GM18508 (cell line): Measurements from ENCODE around the gene B4GALT3.

ENCODE experiments used
- ATAC-seq: cut with Tn5 transposase; IDR thresholded peaks from one replicate; pipeline ENCODE4 v1.9.1; 2021; ENCODE audit warnings: moderate number of reproducible peaks; ENCODE audit not compliant: insufficient read depth, unreplicated experiment

B4GALT3 gene

DNA sequence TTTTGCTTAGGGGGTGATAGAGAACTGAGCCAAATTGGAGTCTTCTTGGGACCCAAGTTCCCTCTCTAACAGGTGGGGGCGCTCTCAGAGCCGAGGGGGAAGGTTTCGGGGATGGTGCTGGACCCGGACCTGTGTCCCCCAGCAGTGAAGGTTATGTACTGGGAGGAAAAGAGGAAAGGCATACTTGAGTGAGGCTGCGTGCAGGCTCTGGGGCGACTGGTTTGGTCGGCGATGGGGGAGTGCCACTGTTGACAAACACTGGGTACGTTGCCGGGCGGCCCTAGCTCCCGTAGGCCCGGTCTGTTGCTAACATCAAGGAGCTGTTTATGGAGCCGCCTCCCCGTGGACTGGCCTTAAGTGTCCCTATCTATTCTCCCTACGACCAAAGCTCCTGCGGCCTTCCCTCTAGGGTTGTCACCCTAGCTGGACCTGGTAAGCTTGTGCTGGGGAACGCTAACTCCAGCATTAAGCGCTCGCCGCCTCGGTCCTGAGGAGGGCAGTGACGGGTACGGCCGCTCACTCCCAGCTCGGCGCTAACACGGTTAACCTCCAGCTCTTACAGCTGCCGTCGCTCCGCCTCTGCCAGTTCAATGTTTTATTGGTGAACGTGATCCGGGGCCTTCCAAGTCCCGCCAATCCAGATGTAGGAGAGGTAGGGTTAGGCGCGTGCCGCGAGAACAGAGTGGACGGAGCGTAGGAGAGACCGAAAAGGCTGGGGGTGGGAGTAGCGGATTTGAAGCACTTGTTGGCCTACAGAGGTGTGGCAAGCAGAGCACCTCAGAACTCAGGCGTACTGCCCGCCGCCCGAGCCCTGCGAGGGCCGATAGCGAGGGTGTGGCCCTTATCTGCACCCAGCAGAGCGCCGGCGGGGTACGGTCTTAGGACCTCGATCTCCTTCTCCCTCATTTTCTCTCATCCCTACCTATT lies 11.3 kb downstream of the B4GALT3 start, which contains the start of gene PPOX:
PPOX (plus strand) TSS at position 685 of the 927 bp plus-strand sequence. CDS start 422 bp downstream, outside the sequence.
- ATAC-seq, result peak; percentile 84

DNA sequence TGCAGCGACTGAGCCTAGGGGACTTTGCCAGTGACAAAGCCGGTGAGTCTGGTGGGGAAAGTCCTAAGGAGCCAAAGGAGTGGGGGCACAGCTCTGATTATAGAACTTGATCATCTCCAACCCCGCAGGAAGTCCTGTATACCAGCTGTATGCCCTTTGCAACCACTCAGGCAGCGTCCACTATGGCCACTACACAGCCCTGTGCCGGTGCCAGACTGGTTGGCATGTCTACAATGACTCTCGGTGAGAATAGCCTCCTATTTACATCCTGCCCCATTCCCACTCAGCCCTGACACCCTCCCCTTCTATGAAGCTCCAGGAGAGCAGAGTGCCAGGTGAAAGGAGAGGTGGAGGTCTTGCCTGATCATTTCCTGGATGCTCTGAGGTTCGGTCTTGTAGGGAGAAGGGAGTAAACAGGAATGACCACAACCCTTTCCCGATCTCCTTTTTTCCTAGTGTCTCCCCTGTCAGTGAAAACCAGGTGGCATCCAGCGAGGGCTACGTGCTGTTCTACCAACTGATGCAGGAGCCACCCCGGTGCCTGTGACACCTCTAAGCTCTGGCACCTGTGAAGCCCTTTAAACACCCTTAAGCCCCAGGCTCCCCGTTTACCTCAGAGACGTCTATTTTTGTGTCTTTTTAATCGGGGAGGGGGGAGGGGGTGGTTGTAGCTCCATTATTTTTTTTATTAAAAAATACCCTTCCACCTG lies 12.3 kb downstream of the B4GALT3 start:
- no peak for ATAC-seq

DNA sequence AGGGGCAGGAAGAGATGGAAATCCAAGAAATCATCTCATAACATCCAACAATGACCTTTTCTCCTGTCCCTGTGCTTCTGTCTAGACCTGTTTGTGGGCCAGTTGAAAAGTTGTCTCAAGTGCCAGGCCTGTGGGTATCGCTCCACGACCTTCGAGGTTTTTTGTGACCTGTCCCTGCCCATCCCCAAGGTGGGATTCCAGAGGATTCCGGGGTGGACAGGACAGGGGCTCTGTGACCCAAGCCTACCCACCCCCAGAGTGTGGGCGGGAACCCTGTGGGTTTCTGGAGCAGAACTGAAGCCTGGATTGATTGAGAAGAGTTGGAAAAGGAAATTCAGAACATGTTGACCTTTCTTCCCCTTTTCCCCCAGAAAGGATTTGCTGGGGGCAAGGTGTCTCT lies 13.5 kb downstream of the B4GALT3 start:
- no peak for ATAC-seq

DNA sequence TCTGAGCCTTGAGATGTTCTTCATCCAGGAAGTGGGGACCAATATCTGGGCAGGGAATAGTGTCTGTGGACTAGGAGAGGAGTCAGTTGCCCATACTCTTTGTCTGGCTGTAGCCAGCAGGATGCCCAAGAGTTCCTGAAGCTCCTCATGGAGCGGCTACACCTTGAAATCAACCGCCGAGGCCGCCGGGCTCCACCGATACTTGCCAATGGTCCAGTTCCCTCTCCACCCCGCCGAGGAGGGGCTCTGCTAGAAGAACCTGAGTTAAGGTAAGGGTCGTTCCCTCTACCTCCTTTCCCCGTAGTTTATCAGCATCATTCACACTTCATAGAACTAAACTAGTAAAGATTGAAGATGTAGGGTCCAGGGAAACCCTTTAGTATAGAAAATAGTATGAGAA lies 14.5 kb downstream of the B4GALT3 start:
- ATAC-seq, result no peak

DNA sequence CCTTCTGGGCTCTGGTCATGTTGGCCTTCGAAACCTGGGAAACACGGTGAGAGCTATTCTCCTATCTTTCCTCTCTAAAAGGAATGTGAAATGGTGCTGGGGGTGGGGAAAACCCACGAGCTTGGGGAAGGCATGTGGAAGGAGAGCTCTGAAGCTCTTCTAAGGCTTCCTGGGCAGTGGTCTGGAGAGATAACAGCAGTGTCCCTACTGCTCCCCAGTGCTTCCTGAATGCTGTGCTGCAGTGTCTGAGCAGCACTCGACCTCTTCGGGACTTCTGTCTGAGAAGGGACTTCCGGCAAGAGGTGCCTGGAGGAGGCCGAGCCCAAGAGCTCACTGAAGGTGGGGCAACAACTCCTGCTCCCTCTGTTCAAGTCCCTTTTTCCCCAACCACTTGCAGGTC lies 15.3 kb downstream of the B4GALT3 start:
- no peak for ATAC-seq

DNA sequence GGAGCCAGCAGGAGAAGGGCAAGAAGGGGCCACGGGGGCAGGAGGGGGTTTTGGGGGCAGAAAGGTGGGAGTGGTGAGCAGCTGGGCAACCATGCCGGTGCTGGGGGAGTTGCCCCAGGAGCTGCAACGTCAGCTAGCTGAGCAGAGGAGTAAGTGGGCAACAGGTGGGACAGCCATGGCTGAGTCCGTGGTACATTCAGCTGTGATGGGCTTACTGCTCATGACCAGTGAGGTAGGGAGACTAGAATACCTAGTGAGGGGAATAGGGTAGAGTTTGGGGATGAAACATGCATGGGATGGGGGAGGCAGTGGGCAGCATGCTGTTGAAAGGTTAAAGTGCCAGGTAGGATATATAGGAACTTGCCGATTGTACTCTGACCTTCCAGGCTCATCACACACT lies 15.7 kb downstream of the B4GALT3 start:
- no peak for ATAC-seq

DNA sequence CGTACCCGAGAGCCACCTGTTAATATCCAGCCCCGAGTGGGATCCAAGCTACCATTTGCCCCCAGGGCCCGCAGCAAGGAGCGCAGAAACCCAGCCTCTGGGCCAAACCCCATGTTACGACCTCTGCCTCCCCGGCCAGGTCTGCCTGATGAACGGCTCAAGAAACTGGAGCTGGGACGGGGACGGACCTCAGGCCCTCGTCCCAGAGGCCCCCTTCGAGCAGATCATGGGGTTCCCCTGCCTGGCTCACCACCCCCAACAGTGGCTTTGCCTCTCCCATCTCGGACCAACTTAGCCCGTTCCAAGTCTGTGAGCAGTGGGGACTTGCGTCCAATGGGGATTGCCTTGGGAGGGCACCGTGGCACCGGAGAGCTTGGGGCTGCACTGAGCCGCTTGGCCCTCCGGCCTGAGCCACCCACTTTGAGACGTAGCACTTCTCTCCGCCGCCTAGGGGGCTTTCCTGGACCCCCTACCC lies 16.6 kb downstream of the B4GALT3 start:
- ATAC-seq, result no peak

DNA sequence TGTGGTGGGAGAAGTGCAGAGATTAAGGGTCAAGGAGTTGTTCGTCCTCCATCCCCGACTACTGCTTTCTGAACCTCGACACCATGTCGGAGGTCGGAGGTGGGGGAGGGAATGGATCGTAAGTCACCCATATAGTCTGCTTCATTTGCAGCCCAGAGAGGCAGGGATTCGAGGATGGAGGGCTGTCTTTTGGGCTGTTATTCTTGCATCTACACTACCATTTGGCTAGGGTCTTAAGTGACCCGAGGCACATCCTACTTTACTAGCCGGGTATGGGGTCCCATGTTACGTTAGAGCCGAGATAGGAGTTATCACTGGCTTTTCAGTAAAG lies 17.4 kb downstream of the B4GALT3 start:
- no peak for ATAC-seq

DNA sequence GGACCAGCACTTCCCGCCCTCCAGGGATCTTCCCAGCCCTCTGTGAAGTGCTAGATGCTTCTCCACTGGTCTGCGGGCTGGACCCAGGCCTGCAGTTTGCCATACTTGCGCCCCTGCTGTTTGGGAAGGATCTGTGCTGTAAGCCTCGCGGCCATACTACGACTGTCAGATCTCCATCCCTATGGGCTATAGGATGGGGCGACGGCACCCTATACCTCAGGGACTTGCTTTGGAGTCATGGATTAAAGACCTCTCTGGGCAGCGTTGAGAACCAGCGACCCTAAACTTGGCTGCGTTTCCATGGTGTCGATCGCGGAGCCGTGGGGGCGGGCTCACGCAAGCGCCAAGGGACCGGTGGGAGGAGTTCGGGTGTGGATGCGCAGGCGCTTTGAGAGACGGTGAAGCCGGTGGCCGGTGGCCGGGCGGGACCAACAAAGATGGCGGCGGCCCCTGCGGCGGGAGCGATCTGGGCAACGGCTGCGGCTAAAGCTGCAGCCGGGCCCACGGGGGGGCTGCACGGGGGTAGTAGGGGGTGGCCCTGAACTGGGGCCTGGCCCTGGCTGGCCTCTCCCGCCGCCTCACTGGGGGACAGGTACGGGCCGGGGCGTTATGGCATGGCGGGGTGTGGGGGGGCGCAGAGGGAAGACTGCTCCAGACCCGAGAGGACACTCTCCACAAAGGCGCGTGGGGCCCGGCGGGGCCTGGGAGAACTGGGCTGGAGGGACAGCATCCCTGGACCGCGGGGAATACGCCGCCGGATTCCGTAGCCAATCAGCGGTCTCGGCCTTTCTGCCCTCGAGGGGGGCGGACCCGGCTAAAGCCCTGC lies 18.0 kb downstream of the B4GALT3 start, which contains the start of gene USP21:
USP21 (plus strand) TSS at position 414 of the 826 bp plus-strand sequence. CDS start 1,141 bp downstream, outside the sequence.
- peak; percentile 44 for ATAC-seq

DNA sequence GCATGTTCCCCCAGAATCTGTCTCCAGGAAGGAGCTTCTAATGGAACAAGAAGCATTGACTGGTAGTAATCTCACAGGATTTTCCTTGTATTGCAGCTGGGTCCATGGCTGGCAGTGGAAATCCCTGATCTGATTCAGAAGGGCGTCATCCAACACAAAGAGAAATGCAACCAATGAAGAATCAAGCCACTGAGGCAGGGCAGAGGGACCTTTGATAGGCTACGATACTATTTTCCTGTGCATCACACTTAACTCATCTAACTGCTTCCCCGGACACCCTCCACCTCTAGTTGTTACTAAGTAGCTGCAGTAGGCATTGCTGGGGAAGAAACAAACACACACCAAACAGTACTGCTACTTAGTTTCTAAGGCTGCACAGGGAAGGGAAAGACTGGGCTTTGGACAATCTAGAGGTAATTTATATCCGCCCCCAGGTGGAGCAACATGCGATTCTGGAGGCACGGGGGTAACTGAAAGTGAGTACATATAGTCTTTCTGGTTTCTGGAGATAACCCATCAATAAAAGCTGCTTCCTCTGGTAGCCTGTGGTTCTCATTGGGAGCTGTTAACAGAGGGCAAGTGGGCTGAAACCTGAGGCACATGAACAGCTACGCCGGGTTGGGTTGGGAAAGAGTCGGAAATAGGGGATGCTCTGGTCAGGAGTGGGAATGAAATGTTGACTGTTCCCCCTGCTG lies 18.8 kb downstream of the B4GALT3 start:
- ATAC-seq, result no peak

DNA sequence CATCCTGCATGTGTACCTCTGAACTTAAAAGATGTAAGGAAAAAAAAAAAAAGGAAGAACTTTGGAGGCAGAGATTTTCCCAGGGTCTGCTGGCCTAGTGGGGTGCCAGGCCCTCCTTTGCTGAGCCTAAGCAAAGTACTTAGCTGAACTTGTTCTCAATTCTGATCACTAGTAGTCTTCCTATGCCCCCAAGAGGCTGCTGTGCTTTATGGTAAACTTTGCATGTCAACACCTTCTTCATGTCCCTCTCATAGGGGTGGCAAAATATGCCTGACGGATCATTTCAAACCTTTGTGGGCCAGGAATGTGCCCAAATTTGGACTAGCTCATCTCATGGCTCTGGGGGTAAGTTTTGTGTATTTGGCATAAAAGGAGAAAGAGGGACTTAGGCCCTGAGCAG lies 19.4 kb downstream of the B4GALT3 start:
- no peak for ATAC-seq

DNA sequence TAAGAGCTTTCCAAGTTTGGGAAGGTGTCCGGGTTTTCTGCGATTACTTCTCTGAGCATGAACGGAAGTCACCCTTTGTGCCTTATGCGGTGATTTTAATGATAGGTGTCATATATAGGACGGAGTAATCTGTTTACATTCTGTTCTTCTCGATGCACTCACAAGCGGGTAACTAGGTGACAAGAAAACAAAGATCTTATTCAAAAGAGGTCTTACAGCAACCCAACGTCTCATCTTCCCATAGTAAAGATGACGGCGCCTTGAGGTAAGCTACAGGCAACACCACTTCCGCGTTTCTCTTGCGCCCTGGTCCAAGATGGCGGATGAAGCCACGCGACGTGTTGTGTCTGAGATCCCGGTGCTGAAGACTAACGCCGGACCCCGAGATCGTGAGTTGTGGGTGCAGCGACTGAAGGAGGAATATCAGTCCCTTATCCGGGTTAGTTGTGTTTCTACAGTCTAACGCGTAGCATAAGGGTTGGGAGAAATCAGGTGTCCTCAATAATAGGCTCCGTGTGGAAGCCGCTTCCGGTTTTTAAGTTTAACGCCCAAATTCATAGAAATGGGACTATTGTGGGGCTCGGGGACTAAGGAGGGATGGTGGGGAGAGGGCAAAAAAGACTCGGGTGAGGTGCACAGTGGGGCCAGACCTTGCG lies 23.5 kb downstream of the B4GALT3 start, which contains the start of gene UFC1:
UFC1 (plus strand) TSS at position 297 of the 656 bp plus-strand sequence; CDS start at position 317, 20 bp downstream.
- ATAC-seq, result peak; percentile 51

DNA sequence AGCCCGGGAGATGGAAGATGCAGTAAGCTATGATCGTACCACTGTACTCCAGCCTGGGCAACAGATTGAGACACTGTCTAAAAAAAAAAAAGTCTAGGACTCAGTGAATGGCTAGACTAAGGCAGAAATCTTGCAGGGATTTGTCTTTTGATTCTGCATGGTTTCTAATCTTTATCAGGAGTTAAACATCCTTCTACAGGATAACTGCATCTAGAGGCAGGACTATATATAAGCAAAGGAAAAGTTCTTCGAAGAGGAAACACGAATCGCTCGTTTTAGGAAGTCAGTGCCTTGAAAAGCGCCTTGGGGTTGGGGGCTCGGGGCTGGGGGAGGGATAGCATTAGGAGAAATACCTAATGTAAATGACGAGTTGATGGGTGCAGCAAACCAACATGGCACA lies 24.1 kb downstream of the B4GALT3 start:
- ATAC-seq, result no peak

DNA sequence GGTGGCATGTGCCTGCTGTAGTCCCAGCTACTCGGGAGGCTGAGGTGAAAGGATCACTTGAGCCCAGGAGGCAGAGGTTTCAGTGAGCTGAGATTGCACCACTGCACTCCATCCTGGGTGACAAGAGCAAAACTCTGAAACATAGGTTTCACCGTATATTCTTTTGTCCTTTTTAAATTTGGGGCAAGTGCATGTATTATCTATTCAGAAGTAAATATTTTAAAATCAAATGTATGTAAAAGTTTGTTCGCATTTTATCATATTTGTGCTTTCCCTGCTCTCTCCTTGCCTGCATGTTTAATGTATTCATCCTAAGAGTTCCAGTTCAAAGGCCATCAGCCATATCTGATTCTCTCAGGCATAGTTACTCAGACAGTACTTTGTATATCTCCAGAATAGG lies 31.5 kb downstream of the B4GALT3 start:
- no peak for ATAC-seq

DNA sequence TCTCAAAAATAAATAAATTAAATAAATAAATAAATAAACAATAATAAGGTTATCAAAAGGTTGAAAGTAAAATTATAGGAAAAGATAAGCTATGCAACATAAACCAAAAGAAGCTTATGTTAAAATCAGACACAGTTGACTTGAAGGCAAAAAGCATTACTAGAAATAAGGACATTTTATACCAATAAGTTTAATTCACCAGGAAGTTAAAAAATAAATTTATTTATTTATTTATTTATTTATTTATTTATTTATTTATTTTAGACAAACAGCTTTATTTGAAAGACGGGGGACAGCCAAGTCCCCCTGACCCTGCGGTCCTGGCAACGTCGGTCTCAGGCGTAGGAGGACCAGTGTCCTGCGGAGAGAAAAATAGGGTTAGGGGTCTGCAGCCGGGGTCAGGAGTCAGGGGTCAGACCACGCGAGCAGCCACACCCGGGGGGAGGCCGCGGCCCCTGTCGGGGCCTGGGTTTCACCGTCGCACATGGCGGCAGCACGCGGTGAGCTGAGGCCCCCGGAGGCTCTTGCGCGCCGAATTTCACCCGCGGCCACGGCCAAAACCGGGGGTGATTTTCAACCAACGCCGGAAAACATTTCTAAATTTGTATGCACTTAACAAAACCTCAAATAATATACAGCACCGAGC lies 36.4 kb downstream of the B4GALT3 start:
- no peak for ATAC-seq

DNA sequence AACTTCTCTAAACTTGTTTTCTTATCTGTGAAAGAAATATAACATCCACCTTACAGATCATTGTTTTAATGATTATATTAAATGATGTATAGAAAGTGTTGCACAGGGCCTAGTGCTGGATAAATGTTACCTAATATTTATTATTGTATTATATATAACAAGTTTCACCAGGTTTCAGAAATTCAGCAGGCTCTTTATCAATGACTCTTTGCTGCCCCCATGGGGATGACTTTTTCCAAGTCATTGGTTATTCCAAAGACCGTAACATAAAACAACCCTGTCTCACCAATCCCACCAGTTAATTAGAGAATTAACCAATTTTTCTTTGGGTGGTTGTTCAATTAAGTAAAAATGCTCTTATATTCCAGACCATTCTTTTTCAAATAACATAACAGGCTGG lies 37.5 kb downstream of the B4GALT3 start:
- ATAC-seq, result no peak

DNA sequence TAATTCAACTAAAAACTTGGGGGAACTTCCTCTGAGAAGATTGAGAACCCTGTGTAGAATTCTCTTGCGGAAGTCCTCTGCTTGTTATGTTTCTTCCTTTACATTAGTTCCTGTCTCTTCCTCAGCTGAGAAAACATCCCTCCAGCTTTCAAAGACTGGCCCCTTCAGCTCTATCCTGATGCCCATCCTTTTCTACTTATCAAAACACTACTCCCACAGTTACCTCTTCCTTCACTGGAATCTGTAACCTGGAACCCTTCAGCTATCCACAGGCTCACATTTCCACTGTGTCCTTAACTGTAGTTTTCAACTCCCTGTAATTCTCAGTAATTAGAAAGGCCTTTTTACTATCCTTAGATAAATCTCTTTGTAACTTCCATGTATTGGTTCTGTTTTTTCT lies 38.9 kb downstream of the B4GALT3 start:
- no peak for ATAC-seq

DNA sequence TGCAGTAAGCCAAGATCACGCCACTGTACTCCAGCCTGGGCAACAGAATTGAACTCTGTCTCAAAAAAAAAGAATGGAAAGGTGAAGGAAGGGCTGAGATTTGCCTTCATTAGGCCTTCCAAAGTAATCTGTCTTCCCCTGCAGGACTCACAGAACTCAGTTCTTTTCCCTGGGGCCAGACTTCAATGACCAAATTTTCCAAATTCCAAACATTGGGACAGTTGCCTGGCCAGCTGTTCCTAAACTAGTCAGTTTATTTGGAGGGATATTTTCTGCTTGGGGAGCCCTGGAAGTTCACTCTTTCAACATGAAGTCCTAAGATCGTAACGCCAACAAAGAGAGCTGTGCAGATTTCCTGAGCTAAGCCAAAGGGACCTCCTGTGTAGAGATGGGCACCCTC lies 39.4 kb downstream of the B4GALT3 start:
- ATAC-seq, result no peak
